ENCODE data around the gene NAA40.

The NAA40 gene

DNA sequence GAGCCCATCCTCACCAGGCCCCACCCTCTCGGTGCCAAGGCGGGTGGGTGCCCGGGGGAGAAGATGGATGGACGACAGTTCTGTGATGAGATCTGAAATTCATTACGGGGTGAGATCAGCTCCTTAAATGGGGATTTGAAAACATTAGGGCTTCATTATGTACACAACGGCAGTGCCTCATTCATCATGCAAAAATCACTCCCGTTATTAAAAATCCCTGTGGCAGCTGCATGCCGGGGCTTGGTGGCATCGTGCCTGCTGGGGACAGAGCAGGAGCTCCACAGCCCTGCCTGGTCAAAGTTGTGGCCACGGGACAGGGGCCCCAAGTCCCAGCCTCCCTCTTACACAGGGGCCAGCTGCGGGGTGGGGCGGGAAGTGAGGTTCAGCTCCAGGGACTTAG is 67.6 kb downstream of the NAA40 start:
- DNase-seq (ENCODE audit: extremely low read depth in 1 of 2, low read depth in 1 of 2), result no peak
